GM19023 (cell line): ENCODE measurements around the gene NCOA7.

Experiments used
- ATAC-seq: cut with Tn5 transposase; IDR thresholded peaks from one replicate; pipeline ENCODE4 v1.9.1; 2021; ENCODE audit warnings: mild to moderate bottlenecking, moderate library complexity; ENCODE audit not compliant: unreplicated experiment

The NCOA7 gene

DNA sequence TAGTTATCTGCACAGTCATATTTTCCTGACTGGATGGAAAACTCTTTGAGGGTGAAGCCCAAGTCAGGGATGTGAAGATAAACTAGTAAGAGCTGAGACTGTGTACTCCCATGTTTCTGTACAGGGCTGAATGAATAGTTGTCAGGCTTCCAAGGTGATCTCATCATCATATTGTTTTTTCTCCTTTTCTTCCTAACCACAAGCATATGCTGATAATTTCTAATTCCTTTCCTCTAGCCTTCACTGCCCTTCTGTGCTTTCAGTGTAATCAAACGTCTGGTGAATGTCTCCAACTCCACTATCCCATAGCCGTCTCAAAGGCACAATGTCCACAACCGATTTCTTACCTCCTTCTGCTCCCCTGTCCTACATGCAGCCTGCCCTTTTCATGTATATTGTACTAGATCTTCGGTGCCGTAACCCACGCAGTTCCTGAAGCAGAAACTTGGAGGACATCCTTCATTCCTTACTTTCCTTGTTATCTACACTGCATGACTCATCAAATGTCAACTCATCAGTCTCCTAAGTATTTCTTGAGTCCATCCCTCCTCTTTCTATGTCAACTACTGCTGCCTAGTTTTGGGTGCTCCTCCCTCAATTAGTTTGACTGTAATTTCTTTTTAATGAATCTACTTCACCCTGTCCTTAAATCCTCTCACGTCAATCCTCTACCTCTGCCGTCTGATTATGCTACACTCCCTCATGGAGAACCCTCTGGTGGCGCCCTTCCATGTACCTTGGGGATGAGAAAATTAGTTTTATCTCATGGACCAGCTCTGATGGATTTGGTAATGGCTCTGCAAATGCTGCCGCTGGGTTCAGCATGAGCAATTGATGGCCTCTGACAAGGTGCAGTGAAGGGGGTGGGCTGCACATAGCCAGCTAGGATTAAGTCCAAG lies 21.9 kb downstream of the NCOA7 start:
- no peak for ATAC-seq

- no peak for ATAC-seq
Observed at GRCh38 chr6:125814481-125814880, 23.7 kb downstream of the NCOA7 start.

DNA sequence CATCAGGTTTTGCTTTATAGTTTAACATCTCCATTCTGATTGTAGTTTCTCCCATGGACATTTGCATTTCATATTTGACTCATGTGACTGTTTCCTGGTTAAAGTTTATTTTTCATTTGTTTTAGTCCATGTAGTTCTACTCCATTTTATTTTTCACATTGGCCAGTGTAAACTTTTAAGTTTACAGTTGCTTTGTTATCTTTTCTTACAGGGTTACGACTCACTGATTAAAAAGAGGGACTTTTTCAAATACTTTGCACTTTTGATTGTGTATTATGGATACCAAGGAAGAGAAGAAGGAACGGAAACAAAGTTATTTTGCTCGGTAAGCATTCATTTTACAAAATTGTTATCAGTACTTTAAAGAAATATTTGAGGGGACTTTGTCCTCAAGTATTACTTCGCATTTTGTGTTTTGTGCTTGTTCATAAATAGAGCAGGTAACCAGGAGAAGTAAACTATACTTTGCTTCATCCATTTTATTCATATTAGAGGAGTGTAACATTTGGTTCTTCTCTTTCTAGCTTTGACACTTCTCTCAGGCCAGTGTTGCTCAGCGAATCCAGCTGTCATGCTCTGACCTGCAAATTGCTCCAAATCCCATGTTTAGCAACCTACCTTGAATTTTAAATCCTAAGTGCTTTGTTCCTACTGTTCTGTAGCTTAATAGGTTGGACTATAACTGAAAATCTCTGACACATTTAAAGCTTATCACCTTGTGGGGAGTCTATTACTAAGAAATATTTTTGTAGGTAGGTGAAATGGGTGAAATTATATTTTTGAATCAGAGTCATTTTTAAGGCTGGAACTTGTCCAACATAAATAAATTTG lies 24.5 kb downstream of the NCOA7 start:
- ATAC-seq: no peak

GRCh38 chr6:125816828-125817280 lies 26.1 kb downstream of the NCOA7 start:
- no peak for ATAC-seq

DNA sequence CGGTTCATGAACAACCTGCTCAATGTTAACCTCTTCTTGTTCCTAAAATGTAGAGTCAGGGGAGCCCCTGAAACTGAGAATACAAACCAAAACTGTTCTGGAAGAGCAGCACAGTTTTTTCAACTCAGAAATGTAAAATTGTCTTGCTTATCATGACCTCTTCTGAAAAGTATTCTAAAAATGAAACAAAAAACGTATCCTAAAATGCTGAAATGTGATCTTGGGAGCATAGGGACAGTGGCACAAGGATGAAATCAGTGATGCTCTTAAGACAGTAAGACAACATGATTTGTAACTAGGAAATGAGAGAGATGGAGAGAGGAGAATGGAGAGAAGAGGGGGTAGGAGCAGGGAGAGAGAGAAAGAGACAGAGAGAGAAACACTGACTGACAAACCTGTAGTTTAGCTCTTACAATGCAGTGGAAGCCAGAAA lies 27.5 kb downstream of the NCOA7 start:
- no peak for ATAC-seq

DNA sequence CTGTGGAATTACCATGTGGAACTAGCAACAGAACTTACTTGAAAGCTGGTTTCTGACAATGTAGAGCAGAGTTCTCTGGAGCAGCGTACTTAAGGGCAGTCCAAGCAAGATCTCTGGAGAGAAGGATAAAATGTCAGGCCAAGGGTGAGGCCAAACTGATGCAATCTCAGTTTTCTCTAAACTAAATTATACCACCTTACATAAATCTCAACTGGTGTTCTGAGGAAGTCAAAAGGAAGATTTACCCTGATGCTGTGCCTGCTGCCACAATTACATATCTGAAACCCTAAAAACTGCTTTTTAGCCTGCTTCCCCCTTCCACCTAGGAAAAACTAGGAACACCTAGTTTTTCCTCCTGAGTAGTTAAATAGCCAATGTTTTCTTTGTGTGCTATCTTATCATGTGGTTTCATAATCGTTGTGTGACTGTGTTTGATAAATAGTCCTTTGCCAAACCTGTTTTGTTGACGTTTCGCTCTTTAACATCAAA lies 28.1 kb downstream of the NCOA7 start:
- ATAC-seq: no peak

DNA sequence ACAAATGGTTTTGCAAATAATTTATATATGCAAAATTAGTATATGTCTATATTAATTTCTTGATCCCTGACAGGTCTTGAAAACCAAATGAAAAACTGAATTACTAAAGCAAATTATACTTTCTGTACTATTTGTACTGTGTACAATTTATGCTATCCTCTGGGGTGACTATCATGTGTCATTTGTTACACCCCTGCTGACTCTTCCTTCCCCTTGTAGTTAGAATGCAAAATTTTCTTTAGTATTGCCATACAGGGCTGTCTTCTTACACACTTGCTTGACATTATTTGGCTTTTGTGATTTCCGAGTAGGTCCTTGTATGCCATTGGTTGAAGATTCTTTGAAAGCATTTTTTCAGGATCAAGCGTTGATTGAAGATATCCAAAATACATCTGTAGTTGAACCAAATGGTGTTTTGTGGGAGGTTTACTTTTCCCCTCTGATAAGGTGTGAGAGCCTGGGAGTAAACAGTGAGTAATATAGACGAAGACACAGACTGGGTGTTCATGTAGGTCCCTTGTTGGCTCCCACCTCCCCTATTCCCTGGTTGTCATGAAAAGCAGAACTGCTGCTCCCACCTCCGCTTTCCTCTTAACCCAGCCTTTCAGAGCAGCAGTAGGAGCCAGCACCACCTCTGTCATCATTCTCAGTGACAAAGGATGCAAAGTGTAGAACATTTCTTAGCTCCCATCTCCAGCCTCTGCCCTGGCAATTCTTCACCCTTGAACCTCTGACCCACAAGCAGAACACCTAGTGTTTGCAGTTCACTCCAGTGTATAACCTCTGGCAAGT lies 29.0 kb downstream of the NCOA7 start:
- no peak for ATAC-seq

- no peak for ATAC-seq
Observed at GRCh38 chr6:125821825-125822281, 31.1 kb downstream of the NCOA7 start.

- no peak for ATAC-seq
Observed at GRCh38 chr6:125823180-125823579, 32.4 kb downstream of the NCOA7 start.

- no peak for ATAC-seq
Observed at GRCh38 chr6:125824946-125825771, 34.4 kb downstream of the NCOA7 start.

DNA sequence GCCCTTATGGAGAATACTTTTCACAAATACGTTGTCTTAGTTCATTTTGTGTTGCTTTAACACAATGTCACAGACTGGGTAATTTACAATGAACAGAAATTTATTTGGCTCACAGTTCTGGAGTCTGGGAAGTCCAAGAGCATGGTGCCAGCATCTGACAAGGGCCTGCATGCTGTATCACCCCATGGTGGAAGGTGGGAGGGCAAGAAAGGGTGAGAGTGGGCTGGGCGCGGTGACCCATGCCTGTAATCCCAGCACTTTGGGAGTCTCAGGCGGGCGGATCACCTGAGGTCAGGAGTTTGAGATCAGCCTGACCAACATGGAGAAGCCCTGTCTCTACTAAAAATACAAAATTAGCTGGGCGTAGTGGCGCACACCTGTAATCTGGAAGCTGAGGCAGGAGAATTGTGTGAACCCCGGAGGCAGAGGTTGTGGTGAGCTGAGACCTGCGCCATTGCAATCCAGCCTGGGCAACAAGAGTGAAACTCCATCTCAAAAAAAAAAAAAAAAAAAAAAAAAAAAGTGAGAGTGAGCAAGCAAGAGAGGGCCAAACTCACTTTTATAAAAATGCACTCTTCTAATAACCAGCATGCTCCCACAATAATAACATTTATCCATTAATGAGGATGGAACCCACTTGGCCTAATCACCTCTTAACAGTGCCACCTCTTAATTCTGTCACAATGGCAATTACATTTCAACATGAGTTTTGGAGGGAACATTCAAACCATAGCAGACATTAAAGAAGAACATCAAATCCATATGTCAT lies 36.1 kb downstream of the NCOA7 start:
- no peak for ATAC-seq

DNA sequence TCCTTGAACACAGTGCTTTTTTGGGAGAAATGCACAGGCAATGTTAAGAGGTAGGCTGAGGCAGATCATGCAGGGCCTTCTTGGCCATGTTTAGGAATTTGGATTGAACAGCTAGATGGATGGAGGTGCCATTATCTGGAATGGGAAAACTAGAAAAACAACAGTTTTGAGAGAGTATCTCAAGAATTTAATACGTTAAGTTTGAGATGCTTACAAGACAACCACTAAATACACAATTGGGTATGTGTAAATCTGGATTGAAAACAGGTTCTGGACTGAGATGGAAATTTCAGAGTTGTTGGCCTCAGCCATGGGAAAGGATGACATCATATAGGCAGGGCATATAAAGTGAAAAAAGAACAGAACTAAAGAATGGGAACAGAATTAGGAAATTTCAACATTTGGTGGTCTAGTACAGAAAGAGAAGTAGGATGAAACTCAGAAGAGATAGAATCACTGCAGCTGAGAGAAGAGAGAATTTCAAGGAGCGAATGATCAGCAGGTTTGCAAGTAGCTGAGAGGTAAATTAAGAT lies 37.1 kb downstream of the NCOA7 start:
- ATAC-seq: no peak

DNA sequence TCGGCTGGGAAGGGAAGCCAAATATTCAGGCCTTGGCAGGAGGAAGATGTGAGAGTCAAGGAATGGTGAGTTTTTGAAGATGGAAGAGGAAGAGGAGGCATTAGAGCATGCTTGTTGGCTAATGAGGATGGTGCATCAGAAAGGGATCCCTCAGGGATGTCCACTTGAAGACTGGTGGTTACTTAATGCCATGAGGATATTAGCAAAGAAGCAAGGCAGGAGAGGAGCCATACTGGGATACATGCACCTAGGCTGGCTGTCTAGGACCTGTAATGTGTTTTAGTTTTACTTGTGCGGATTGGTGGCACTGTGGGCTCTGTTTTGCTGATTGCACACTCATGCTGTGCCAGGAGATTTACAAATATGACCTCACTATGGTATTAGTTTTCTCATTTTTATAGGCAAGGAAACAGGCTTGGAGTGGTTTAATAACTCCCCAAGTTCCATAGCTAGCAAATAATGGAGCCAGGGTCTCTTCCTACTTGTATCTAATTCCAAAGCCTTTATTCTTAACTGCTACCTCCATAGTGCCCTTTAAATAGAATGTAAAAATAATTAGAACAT lies 37.8 kb downstream of the NCOA7 start:
- no peak for ATAC-seq

GRCh38 chr6:125829433-125829832 lies 38.7 kb downstream of the NCOA7 start:
- ATAC-seq: no peak

- ATAC-seq: no peak
Observed at GRCh38 chr6:125831659-125832058, 40.9 kb downstream of the NCOA7 start.

- ATAC-seq: no peak
Observed at GRCh38 chr6:125832391-125833117, 41.8 kb downstream of the NCOA7 start.

- ATAC-seq: peak; percentile 77
Observed at GRCh38 chr6:125834348-125834747, 43.6 kb downstream of the NCOA7 start.

DNA sequence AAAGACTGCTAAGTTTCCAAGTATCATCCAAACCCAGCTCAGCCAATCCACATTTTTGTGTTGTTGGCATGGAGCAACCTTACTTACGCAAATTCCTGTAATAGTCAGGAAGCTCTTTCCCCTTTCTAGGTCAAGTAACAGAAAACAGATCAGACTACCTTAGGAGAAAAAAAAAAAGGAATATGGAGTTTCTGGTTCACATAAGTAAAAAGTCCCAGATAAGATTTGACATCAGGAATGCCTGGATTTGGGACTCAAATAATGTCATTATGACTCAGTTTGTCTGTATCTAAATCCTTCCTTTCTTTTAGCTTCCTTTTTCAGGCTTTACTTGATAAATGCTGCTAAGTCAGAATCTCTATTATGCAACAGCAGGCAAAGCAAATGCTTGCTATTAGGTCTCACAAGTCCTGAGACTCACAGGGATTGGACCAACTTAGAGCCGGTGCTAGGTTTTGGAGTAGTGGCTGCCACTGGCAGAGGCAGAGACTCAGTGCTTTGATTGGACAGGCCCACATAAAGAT lies 44.5 kb downstream of the NCOA7 start:
- no peak for ATAC-seq
